Heart left ventricle (tissue), 16 donors: ENCODE data around the gene IL1RAPL1. TPM values are rescaled to one million over a fixed set of nuclear protein-coding genes. Genes with fewer than 3 reads are reported as not detected.
A peak's percentile ranks its signal among the peaks of the same experiment; 100 is the strongest.

Experiments used
- ATAC-seq, 4 donors: fragments of 200-7000 bp; cut with Tn5 transposase; one replicate each; pipeline ENCODE4 v1.9.1; 2020 to 2022; ENCODE audit warnings: moderate library complexity in 4 of 4, mild to moderate bottlenecking in 3 of 4, moderate number of reproducible peaks in 1 of 4
- DNase-seq, 5 donors: peaks; one replicate each; pipeline ENCODE4 v3.0.0-alpha.2; 2020
- H3K27ac ChIP-seq, 12 donors: fragments of 200-600 bp; sonication (generic) in 4 of 12; one replicate each; pipeline versions ENCODE4 v1.5.0 to v1.8.0; 2016 to 2022; ENCODE audit warnings: mild to moderate bottlenecking in 2 of 12
- H3K27me3 ChIP-seq, 9 donors: fragments of 200-600 bp; sonication (generic) in 2 of 9; one replicate each; pipeline versions ENCODE4 v1.5.1 to v1.8.0; 2016 to 2022; ENCODE audit warnings: mild to moderate bottlenecking in 3 of 9
- H3K36me3 ChIP-seq, 9 donors: fragments of 200-600 bp; sonication (generic) in 2 of 9; one replicate each; pipeline versions ENCODE4 v1.5.0 to v1.8.0; 2018 to 2022; ENCODE audit warnings: mild to moderate bottlenecking in 2 of 9
- H3K4me1 ChIP-seq, 12 donors: fragments of 200-600 bp; sonication (generic) in 4 of 12; one replicate each; pipeline versions ENCODE4 v1.5.0 to v1.8.0; 2016 to 2022; ENCODE audit warnings: mild to moderate bottlenecking in 3 of 12
- H3K4me3 ChIP-seq, 12 donors: fragments of 200-600 bp; sonication (generic) in 4 of 12; one replicate each; pipeline versions ENCODE4 v1.5.0 to v1.8.0; 2017 to 2022; ENCODE audit warnings: mild to moderate bottlenecking in 9 of 12, moderate library complexity in 4 of 12
- H3K9me3 ChIP-seq, 12 donors: fragments of 200-600 bp; sonication (generic) in 4 of 12; one replicate each; pipeline versions ENCODE4 v1.5.0 to v1.8.0; 2016 to 2022; ENCODE audit warnings: mild to moderate bottlenecking in 1 of 12
- CTCF ChIP-seq, 12 donors: fragments of 200-600 bp; sonication (generic) in 4 of 12; IDR thresholded peaks; one replicate each; pipeline versions ENCODE4 v1.5.0 to v1.8.0; 2018 to 2022; ENCODE audit warnings: antibody characterized with exemption in 12 of 12, mild to moderate bottlenecking in 5 of 12
- POLR2A ChIP-seq, 2 donors: fragments of 450-650 bp; IDR thresholded peaks; one replicate each; pipeline ENCODE4 v1.6.1; 2017; ENCODE audit warnings: antibody characterized with exemption in 2 of 2, mild to moderate bottlenecking in 2 of 2, moderate library complexity in 2 of 2
- WGBS, 4 donors: extraction: QIAGEN DNeasy Blood & Tissue Kit in 2 of 4; methylation state at CpG; one replicate each; pipeline versions ENCODE4 v1.1.5 to v1.1.7; 2013 to 2018; 5-methylcytosine and 5-hydroxymethylcytosine counted together
- intact Hi-C, 10 donors: fragments of 100-400 bp; cut with DNase I; formaldehyde crosslinking; loops; one replicate each; pipeline versions ENCODE4 v1.11.1 to v1.14.2; 2022
- polyA plus RNA-seq, 2 donors: library from polyadenylated mRNA; stranded (reverse); fragments of 200-250 nt; gene quantifications; one replicate each; pipeline ENCODE4 v1.2.3, GENCODE V29; 2013
- total RNA-seq, 9 donors: library from RNA; depleted of rRNA in 2 of 9; stranded (reverse); fragments of >200 nt in 2 of 9; fragmentation: NEBNext Ultra II Directional in 3 of 9; extraction: Animal tissue kit (Norgen Biotek cat#: 25700) in 3 of 9; gene quantifications; one replicate each; pipeline versions ENCODE4 v1.1.0 to v1.2.4, GENCODE V29; 2016 to 2023
- donor health status: ischemic (EF 13 %, LVEDD 7.1; RV severe dilation, severe dysfunction).
- donor health status: healthy with polysubstance abuse.
- donor health status: DM: no; HTN: yes; CAD: no.
- donor health status: DM: no; HTN: no; CAD: no.
- donor health status: ischemic (EF 25% LVEDD 6.9; RV normal size, moderate dysfunction).
- donor health status: ischemic (EF 25% LVEDD 5.7; RV mildly dilated, moderate dysfunction).
- donor health status: healthy.
- donor health status: DM: yes; HTN: yes; CAD: no.
- donor health status: ischemic (EF 35%, LVEDD 5.7; RV mildly dilated, moderate dysfunction).
- donor health status: nonischemic (EF 11% LVEDD 7.7; RV severe dilation, severe dysfunction).
- donor health status: DM: yes; HTN: yes; CAD: no.
- donor health status: PGD.
- donor health status: ischemic (EF 29% LVEDD 5.4; RV normal size, mild dysfunction).
- donor health status: nonischemic (EF 23%, LVEDD 6.1; RV moderate dilation, normal function).

Gene IL1RAPL1
- total and polyA plus RNA-seq, 11 donors: 0.42 to 4.7 (median 2.3) TPM

- DNase-seq: no peak
- no peak for ATAC-seq
These were observed 261.5 kb downstream of the IL1RAPL1 start for GRCh38 chrX:28848707-28849106.

GRCh38 chrX:28850955-28851354, 263.7 kb downstream of the IL1RAPL1 start:
- Histone ChIP-seq H3K9me3 (peaks cover 0 to 8% (median 0%) of the 10 kb centered on the region in 12 donors), H3K4me3 (no peak overlapping the region), H3K27me3 (no peaks in the 10 kb centered on the region), H3K27ac (peak overlapping the region in 9 of 12 donors; percentile 18 to 73 (median 42)), H3K4me1 (peaks cover 0 to 3% (median 0%) of the 10 kb centered on the region in 12 donors), H3K36me3 (no peaks in the 10 kb centered on the region)
- intact Hi-C loops: loop anchor here in 2 of 10 donors (5.0 to 10.0 kb wide), 2 partner anchors 239 to 256 kb away; no protein-coding TSS in a partner anchor
- no peak for TF ChIP-seq POLR2A (IDR thresholded peaks at IDR 0.05)
- no peak for TF ChIP-seq CTCF (IDR thresholded peaks at IDR 0.05)
- ATAC-seq: peak; percentile 59 to 77 (median 70)
- no peak for DNase-seq
- 23 to 41% (median 30%) methylated on average over 2 of the region's 2 CpGs for WGBS, 4 donors

More at GRCh38 chrX:28848707-28849106, 261.5 kb downstream of the IL1RAPL1 start:
- H3K4me3 ChIP-seq: no peak overlapping the region
- WGBS, 4 donors: 54 to 76% (median 65%) methylated on average over 3 of the region's 3 CpGs
- no peaks in the 10 kb centered on the region for H3K36me3 ChIP-seq
- H3K27ac ChIP-seq: peak overlapping the region in 2 of 12 donors; percentile 8 to 17
- peaks cover 0 to 3% (median 0%) of the 10 kb centered on the region in 12 donors for H3K4me1 ChIP-seq
- TF ChIP-seq CTCF (IDR thresholded peaks at IDR 0.05) (no peak), POLR2A (IDR thresholded peaks at IDR 0.05) (no peak)
- intact Hi-C loops: loop anchor here in 3 of 10 donors (5.0 to 10.0 kb wide), 3 partner anchors 234 to 244 kb away; no protein-coding TSS in a partner anchor
- H3K9me3 ChIP-seq: no peaks in the 10 kb centered on the region
- no peaks in the 10 kb centered on the region for H3K27me3 ChIP-seq

GRCh38 chrX:28851871-28852270, 264.6 kb downstream of the IL1RAPL1 start:
- ATAC-seq: peak; percentile 78 to 84 (median 82)
- Histone ChIP-seq H3K4me1 (peaks cover 0 to 3% (median 0%) of the 10 kb centered on the region in 12 donors), H3K36me3 (no peaks in the 10 kb centered on the region), H3K4me3 (no peak overlapping the region), H3K27ac (peak overlapping the region in 7 of 12 donors; percentile 38 to 73 (median 46)), H3K27me3 (no peaks in the 10 kb centered on the region), H3K9me3 (peaks cover 0 to 8% (median 0%) of the 10 kb centered on the region in 12 donors)
- intact Hi-C loops: loop anchor here in 2 of 10 donors (5.0 to 10.0 kb wide), 2 partner anchors 240 to 257 kb away; no protein-coding TSS in a partner anchor
- WGBS, 4 donors: 30 to 72% (median 53%) methylated on average over 1 of the region's 1 CpG
- TF ChIP-seq POLR2A (IDR thresholded peaks at IDR 0.05): no peak
- no peak for TF ChIP-seq CTCF (IDR thresholded peaks at IDR 0.05)
- DNase-seq: no peak

GRCh38 chrX:28854637-28855036, 267.4 kb downstream of the IL1RAPL1 start:
- WGBS, 4 donors: 33 to 83% (median 55%) methylated on average over 1 of the region's 1 CpG
- peaks cover 0 to 3% (median 0%) of the 10 kb centered on the region in 12 donors for H3K4me1 ChIP-seq
- H3K36me3 ChIP-seq: no peaks in the 10 kb centered on the region
- H3K27me3 ChIP-seq: no peaks in the 10 kb centered on the region
- H3K9me3 ChIP-seq: peaks cover 0 to 8% (median 0%) of the 10 kb centered on the region in 12 donors
- TF ChIP-seq POLR2A (IDR thresholded peaks at IDR 0.05) (no peak), CTCF (IDR thresholded peaks at IDR 0.05) (no peak)
- intact Hi-C loops: loop anchor here in 2 of 10 donors (5.0 to 10.0 kb wide), 2 partner anchors 242 to 260 kb away; no protein-coding TSS in a partner anchor
- ATAC-seq (no peak), DNase-seq (no peak)
- H3K27ac ChIP-seq: no peak overlapping the region
- no peak overlapping the region for H3K4me3 ChIP-seq
